ENCODE data around the gene SAMD8. TPM values are rescaled to one million over a fixed set of nuclear protein-coding genes. Genes with fewer than 3 reads are reported as not detected.
"Not testable (repeated sequence)": the region's sequence is repeated elsewhere in the genome, so short reads cannot be mapped to it uniquely, and the experiment has no call there.

The SAMD8 gene
- total and polyA plus RNA-seq, 10 of the 15 experiments (the other 5 are each of a cell fraction or from before 2014, with no cell fraction given): 2.8 to 26.0 (median 9.3) TPM

DNA sequence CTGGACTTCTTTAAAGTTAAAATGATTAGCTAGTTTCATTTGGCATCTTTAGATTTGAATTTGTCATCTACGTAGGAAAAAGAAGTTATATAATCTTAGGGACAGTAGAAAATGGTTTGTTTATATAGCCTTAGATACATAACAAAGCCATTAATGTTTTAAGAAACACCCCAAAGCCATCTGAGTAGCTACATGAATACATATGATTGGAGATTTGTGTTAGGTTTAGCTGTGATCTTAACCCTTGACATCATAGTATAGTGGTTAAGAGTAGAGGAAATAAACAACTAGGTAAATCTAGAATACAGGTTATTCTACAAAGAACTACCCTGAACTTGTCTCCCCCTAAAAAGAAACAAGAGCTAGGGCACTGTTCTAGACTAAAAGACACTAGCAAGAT lies 18.1 kb downstream of the SAMD8 start:
- Histone ChIP-seq H4K20me1 (ENCODE audit: control insufficient read depth, insufficient read depth) (no peaks in the 10 kb centered on the region), H3K27me3 (replicated peaks in 1 of 2; ENCODE audit: control insufficient read depth in 2 of 2, insufficient read depth in 2 of 2, low read length in 1 of 2) (no peaks in the 10 kb centered on the region), H3K9me3 (replicated peaks; ENCODE audit: control insufficient read depth, insufficient read depth, low read length) (no peaks in the 10 kb centered on the region), H3K4me3 (no peak overlapping the region), H3K79me2 (ENCODE audit: control insufficient read depth, insufficient read depth, low read length) (peaks cover 35% of the 10 kb centered on the region), H3K4me1 (ENCODE audit: control insufficient read depth, insufficient read depth, low read length) (peaks cover 4% of the 10 kb centered on the region), H3K36me3 (ENCODE audit: control insufficient read depth in 2 of 2, insufficient read depth in 2 of 2, low read length in 1 of 2) (peaks cover 0 to 6% of the 10 kb centered on the region in 2 experiments), H2AFZ (ENCODE audit: control insufficient read depth, low read depth, low read length) (no peak overlapping the region), H3K27ac (ENCODE audit: control insufficient read depth, insufficient read depth) (no peak overlapping the region), H3K9ac (ENCODE audit: control insufficient read depth, insufficient read depth, low read length) (no peak overlapping the region), H3K4me2 (ENCODE audit: control insufficient read depth, insufficient read depth) (no peak overlapping the region)
- RAD21 ChIA-PET (ENCODE audit: unreplicated experiment): interaction anchor here (0.9 to 1.2 kb wide), 4 partner anchors 15 to 102 kb away, joined by 3 to 5 read pairs (median 3); partner anchors contain the start of gene SAMD8
- ATAC-seq: no peak
- SMC1A ChIA-PET (ENCODE audit: uncharacterized antibody, unreplicated experiment): interaction anchor here (0.9 to 3.5 kb wide), 7 partner anchors 9 to 663 kb away, joined by 3 to 17 read pairs (median 4); no protein-coding TSS in a partner anchor
- no peak for DNase-seq (ENCODE audit: low read depth, low spot score)
- WGBS (ENCODE audit: insufficient coverage, insufficient replicate concordance, low lambda C conversion rate, missing lambda C conversion rate): 32% methylated on average over 1 of the region's 1 CpG
- POLR2A ChIA-PET: interaction anchor here (0.6 to 2.1 kb wide), 3 partner anchors 18 to 29 kb away, joined by 3 to 10 read pairs (median 4); partner anchors contain the start of gene SAMD8
- in situ Hi-C loops (cut with MboI): no loop called here
- BruUV-seq (replicated peaks): no TSS peak
- CTCF ChIA-PET: interaction anchor here (0.7 to 2.3 kb wide), 6 partner anchors 13 to 902 kb away, joined by 3 to 8 read pairs (median 4); no protein-coding TSS in a partner anchor
- FAIRE-seq: no peak
- TF ChIP-seq SIX5 (IDR thresholded peaks at IDR 0.05; ENCODE audit: low read depth, low read length, severe bottlenecking) (no peak), ETV6 (conservative IDR thresholded peaks at IDR 0.05 in 1 of 2, IDR thresholded peaks at IDR 0.05 in 1 of 2; ENCODE audit: borderline replicate concordance in 1 of 2, low read depth in 1 of 2) (no peak), CBFB (IDR thresholded peaks at IDR 0.05; ENCODE audit: low read depth) (no peak)
- intact Hi-C loops (cut with micrococcal nuclease; ENCODE audit: unreplicated experiment): no loop called here

DNA sequence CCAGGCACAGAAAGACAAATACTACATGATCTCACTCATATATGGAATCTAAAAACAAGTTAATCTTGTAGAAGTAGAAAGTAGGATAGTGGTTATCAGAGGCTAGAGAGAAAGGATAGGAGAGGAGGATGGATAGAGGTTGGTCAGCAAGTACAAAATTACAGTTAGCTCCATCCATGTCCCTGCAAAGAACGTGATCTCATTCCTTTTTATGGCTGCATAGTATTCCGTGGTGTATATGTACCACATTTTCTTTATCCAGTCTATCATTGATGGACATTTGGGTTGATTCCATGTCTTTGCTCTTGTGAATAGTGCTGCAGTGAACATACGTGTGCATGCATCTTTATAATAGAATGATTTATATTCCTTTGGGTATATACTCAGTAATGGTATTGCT lies 22.2 kb downstream of the SAMD8 start:
- H3K27me3 ChIP-seq (replicated peaks in 1 of 2; ENCODE audit: control insufficient read depth in 2 of 2, insufficient read depth in 2 of 2, low read length in 1 of 2); H3K4me2 ChIP-seq (ENCODE audit: control insufficient read depth, insufficient read depth); CTCF ChIA-PET; H3K9ac ChIP-seq (ENCODE audit: control insufficient read depth, insufficient read depth, low read length); BruUV-seq (replicated peaks); H3K27ac ChIP-seq (ENCODE audit: control insufficient read depth, insufficient read depth); H3K36me3 ChIP-seq (ENCODE audit: control insufficient read depth in 2 of 2, insufficient read depth in 2 of 2, low read length in 1 of 2); H3K4me3 ChIP-seq; intact Hi-C loops (cut with micrococcal nuclease; ENCODE audit: unreplicated experiment); H2AFZ ChIP-seq (ENCODE audit: control insufficient read depth, low read depth, low read length); ATAC-seq; DNase-seq (ENCODE audit: low read depth, low spot score); in situ Hi-C loops (cut with MboI); H4K20me1 ChIP-seq (ENCODE audit: control insufficient read depth, insufficient read depth); RAD21 ChIA-PET (ENCODE audit: unreplicated experiment); POLR2A ChIA-PET; FAIRE-seq; H3K9me3 ChIP-seq (replicated peaks; ENCODE audit: control insufficient read depth, insufficient read depth, low read length): not testable (repeated sequence)
- WGBS (ENCODE audit: insufficient coverage, insufficient replicate concordance, low lambda C conversion rate, missing lambda C conversion rate): 81% methylated on average over 3 of the region's 3 CpGs
- SMC1A ChIA-PET (ENCODE audit: uncharacterized antibody, unreplicated experiment): interaction anchor here (0.7 kb wide), 1 partner anchor 13 kb away, joined by 3 read pairs; no protein-coding TSS in a partner anchor
- peaks cover 50% of the 10 kb centered on the region for H3K79me2 ChIP-seq (ENCODE audit: control insufficient read depth, insufficient read depth, low read length)
- peaks cover 16% of the 10 kb centered on the region for H3K4me1 ChIP-seq (ENCODE audit: control insufficient read depth, insufficient read depth, low read length)

All from GM12878 (cell line).